HG03039 (cell line): ENCODE measurements around the gene SPATA13.
"Not testable (repeated sequence)": the region's sequence is repeated elsewhere in the genome, so short reads cannot be mapped to it uniquely, and the experiment has no call there.

Source experiments
- ATAC-seq: cut with Tn5 transposase; IDR thresholded peaks from one replicate; pipeline ENCODE4 v1.9.1; 2021; ENCODE audit warnings: mild to moderate bottlenecking, moderate library complexity; ENCODE audit not compliant: unreplicated experiment

The SPATA13 gene

DNA sequence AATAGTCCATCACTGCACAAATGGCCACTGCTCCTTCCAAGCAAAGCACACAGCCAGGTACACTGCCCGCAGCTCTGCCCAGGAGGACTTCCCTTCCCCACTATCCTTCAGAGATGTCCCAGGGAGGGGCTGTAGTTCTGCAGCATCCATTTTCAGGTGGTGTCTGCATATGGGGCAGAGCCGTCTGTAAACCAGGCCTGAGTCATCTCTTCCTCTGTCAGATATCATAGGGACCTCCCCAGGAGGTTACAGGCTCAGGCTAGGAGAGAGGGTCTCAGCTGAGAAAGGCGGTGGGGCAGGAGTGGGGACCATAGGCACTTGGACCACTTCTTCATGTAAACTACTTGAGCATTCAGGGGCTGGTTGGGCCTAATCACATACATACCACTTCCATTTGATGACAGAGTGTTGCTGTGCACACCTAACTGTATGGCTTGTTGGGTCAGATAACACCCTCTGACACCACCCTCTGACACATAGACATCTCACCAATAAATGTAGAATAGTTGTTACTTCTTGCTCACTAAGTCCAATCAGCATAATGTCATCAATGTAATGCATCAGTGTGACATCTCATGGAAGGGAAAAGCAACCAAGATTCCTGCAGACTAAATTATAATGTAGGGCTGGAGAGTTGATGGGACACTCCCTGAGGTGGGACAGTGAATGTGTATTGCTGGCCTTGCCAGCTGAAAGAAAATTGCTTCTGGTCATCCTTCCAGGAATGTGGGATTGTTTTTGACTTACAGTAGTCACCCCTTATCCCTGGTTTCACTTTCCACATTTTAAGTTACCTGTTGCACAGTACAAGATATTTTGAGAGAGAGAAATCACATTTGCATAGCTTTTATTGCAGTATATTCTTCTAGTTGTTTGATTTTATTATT is 189.5 kb downstream of the SPATA13 start:
- not testable (repeated sequence) for ATAC-seq

DNA sequence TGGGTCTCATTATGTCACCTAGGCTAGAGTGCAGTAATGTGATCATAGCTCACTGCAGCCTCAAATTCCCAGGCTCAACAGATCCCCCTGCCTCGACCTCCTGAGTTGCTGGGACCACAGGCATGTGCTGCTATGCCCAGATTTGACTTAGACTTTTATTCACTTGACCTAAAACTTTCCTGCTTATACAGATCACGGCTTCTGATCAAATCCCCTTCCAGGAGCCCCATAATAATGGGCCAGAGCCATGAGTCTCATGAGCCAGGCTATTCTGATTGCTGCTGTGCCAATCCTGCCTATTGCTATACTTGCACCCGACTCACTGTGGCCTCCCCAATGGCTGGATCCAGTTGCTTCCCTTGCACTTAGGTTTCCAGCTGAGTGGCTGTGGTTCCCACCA is 190.9 kb downstream of the SPATA13 start:
- no peak for ATAC-seq

DNA sequence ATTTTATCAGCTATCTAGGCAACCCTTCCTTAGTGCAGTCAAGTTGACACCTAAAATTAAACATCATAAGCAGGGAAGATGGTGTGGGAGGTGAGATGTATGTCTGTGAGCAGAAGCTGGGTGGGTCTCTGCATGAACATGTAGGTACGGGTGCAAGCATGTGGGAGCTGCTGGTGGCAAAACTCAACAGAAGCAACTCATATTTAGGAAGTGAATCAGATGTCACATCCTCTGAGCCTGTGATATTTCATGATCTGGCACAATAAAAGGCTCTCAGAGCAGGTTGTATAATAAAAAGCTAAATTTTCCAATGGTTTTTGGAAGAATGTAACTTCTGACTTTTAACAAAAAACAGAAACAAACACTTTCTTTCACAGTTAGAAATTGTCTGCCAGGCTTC is 193.2 kb downstream of the SPATA13 start:
- ATAC-seq, result no peak

DNA sequence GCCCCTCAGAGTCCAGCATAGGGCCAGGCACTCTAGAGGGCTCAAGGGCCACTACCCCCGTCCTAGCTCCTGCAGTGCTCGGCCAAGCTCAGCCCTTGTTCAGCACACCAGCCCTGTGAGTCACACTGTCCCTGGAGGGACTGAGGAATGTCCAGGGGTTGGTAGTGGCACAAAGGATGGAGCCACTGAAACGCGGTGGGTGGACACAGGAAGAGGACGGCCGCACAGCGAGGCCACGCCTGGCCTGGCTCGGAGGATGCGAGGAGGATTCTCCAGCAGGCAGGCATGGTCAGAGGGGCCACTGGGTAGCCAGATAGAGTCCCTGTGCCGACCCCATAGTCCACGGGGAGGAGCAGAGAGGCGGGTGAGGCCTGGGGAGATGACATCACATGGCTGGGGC is 194.6 kb downstream of the SPATA13 start:
- no peak for ATAC-seq

DNA sequence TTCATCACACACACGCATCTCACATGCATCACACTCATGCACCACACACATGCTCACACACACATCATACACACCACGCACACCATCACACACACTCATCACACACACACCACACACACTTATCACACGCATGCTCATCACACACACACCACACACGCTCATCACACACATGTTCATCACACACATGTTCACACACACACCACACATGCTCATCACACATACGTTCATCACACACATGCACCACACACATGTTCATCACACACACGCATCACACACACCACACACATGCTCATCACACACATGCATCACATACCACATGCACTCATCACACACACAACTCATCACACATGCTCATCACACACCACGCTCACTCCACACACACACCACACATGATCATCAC is 195.8 kb downstream of the SPATA13 start:
- ATAC-seq, result no peak
